Heart left ventricle (tissue), 16 donors: ENCODE results near the gene XG. TPM values are rescaled to one million over a fixed set of nuclear protein-coding genes. Genes with fewer than 3 reads are reported as not detected.

ENCODE experiments used
- ATAC-seq, 4 donors: fragments of 200-7000 bp; cut with Tn5 transposase; one replicate each; pipeline ENCODE4 v1.9.1; 2020 to 2022; ENCODE audit warnings: moderate library complexity in 4 of 4, mild to moderate bottlenecking in 3 of 4, moderate number of reproducible peaks in 1 of 4
- DNase-seq, 5 donors: peaks; one replicate each; pipeline ENCODE4 v3.0.0-alpha.2; 2020
- H3K27ac ChIP-seq, 12 donors: fragments of 200-600 bp; sonication (generic) in 4 of 12; one replicate each; pipeline versions ENCODE4 v1.5.0 to v1.8.0; 2016 to 2022; ENCODE audit warnings: mild to moderate bottlenecking in 2 of 12
- H3K27me3 ChIP-seq, 9 donors: fragments of 200-600 bp; sonication (generic) in 2 of 9; one replicate each; pipeline versions ENCODE4 v1.5.1 to v1.8.0; 2016 to 2022; ENCODE audit warnings: mild to moderate bottlenecking in 3 of 9
- H3K36me3 ChIP-seq, 9 donors: fragments of 200-600 bp; sonication (generic) in 2 of 9; one replicate each; pipeline versions ENCODE4 v1.5.0 to v1.8.0; 2018 to 2022; ENCODE audit warnings: mild to moderate bottlenecking in 2 of 9
- H3K4me1 ChIP-seq, 12 donors: fragments of 200-600 bp; sonication (generic) in 4 of 12; one replicate each; pipeline versions ENCODE4 v1.5.0 to v1.8.0; 2016 to 2022; ENCODE audit warnings: mild to moderate bottlenecking in 3 of 12
- H3K4me3 ChIP-seq, 12 donors: fragments of 200-600 bp; sonication (generic) in 4 of 12; one replicate each; pipeline versions ENCODE4 v1.5.0 to v1.8.0; 2017 to 2022; ENCODE audit warnings: mild to moderate bottlenecking in 9 of 12, moderate library complexity in 4 of 12
- H3K9me3 ChIP-seq, 12 donors: fragments of 200-600 bp; sonication (generic) in 4 of 12; one replicate each; pipeline versions ENCODE4 v1.5.0 to v1.8.0; 2016 to 2022; ENCODE audit warnings: mild to moderate bottlenecking in 1 of 12
- CTCF ChIP-seq, 12 donors: fragments of 200-600 bp; sonication (generic) in 4 of 12; IDR thresholded peaks; one replicate each; pipeline versions ENCODE4 v1.5.0 to v1.8.0; 2018 to 2022; ENCODE audit warnings: antibody characterized with exemption in 12 of 12, mild to moderate bottlenecking in 5 of 12
- POLR2A ChIP-seq, 2 donors: fragments of 450-650 bp; IDR thresholded peaks; one replicate each; pipeline ENCODE4 v1.6.1; 2017; ENCODE audit warnings: antibody characterized with exemption in 2 of 2, mild to moderate bottlenecking in 2 of 2, moderate library complexity in 2 of 2
- WGBS, 4 donors: extraction: QIAGEN DNeasy Blood & Tissue Kit in 2 of 4; methylation state at CpG; one replicate each; pipeline versions ENCODE4 v1.1.5 to v1.1.7; 2013 to 2018; 5-methylcytosine and 5-hydroxymethylcytosine counted together
- intact Hi-C, 10 donors: fragments of 100-400 bp; cut with DNase I; formaldehyde crosslinking; loops; one replicate each; pipeline versions ENCODE4 v1.11.1 to v1.14.2; 2022
- polyA plus RNA-seq, 2 donors: library from polyadenylated mRNA; stranded (reverse); fragments of 200-250 nt; gene quantifications; one replicate each; pipeline ENCODE4 v1.2.3, GENCODE V29; 2013
- total RNA-seq, 9 donors: library from RNA; depleted of rRNA in 2 of 9; stranded (reverse); fragments of >200 nt in 2 of 9; fragmentation: NEBNext Ultra II Directional in 3 of 9; extraction: Animal tissue kit (Norgen Biotek cat#: 25700) in 3 of 9; gene quantifications; one replicate each; pipeline versions ENCODE4 v1.1.0 to v1.2.4, GENCODE V29; 2016 to 2023
- donor health status: ischemic (EF 13 %, LVEDD 7.1; RV severe dilation, severe dysfunction).
- donor health status: healthy with polysubstance abuse.
- donor health status: DM: no; HTN: yes; CAD: no.
- donor health status: DM: no; HTN: no; CAD: no.
- donor health status: ischemic (EF 25% LVEDD 6.9; RV normal size, moderate dysfunction).
- donor health status: ischemic (EF 25% LVEDD 5.7; RV mildly dilated, moderate dysfunction).
- donor health status: healthy.
- donor health status: DM: yes; HTN: yes; CAD: no.
- donor health status: ischemic (EF 35%, LVEDD 5.7; RV mildly dilated, moderate dysfunction).
- donor health status: nonischemic (EF 11% LVEDD 7.7; RV severe dilation, severe dysfunction).
- donor health status: DM: yes; HTN: yes; CAD: no.
- donor health status: PGD.
- donor health status: ischemic (EF 29% LVEDD 5.4; RV normal size, mild dysfunction).
- donor health status: nonischemic (EF 23%, LVEDD 6.1; RV moderate dilation, normal function).

The XG gene
- total and polyA plus RNA-seq, 11 donors = 0.06 to 0.85 (median 0.54) TPM; not detected in 3

DNA sequence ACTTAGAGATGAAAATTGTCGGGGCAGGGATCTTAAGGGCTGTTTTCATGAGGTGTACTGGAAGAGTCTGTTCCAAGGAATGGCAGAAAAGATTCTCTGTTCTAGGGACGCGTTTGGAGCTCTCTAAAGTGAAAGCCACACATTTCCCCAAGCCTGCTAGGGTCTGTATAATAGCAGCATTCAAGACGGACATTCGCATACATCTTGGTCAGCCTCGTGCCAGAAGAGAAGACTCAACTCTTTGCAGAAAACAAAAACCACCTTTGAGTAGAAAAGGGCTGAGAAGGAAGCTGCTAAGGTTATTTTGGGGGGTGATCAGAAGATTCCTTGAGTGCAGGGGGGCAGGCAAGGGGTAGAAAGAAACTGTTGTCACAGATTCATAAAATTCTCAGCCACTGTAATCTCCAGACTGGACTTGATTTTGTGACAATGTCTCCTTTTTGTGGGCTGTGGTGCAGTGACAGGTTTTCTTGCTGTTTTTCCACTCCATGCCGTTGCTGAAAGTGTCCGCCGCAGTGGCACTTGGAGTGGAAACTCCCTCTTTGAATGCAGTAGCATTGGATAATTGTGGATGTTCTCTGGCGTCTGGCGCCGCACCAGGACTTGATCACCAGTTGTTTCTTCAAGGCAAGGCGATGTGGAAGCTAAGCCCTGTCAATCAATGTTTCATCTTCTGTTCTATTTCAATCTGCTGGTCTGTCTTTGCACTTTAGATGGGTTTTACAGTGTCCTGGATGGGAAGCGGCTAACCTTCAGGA is 79.8 kb downstream of the XG start:
- Histone ChIP-seq H3K9me3 (no peaks in the 10 kb centered on the region), H3K27me3 (peaks cover 0 to 35% (median 0%) of the 10 kb centered on the region in 9 donors), H3K4me3 (no peak overlapping the region), H3K4me1 (peaks cover 0 to 16% (median 0%) of the 10 kb centered on the region in 12 donors), H3K36me3 (no peaks in the 10 kb centered on the region), H3K27ac (no peak overlapping the region)
- DNase-seq (no peak), ATAC-seq (no peak)
- 85 to 94% (median 90%) methylated on average over 14 of the region's 14 CpGs for WGBS, 4 donors
- TF ChIP-seq CTCF (IDR thresholded peaks at IDR 0.05) (no peak), POLR2A (IDR thresholded peaks at IDR 0.05) (no peak)
- intact Hi-C loops = no loop called here

GRCh38 chrX:2837961-2838360 is 86.1 kb downstream of the XG start:
- 91 to 96% (median 94%) methylated on average over 2 of the region's 2 CpGs for WGBS, 4 donors
- peaks cover 0 to 16% (median 0%) of the 10 kb centered on the region in 12 donors for H3K9me3 ChIP-seq
- H3K4me3 ChIP-seq = no peak overlapping the region
- no peaks in the 10 kb centered on the region for H3K4me1 ChIP-seq
- no peak for TF ChIP-seq CTCF (IDR thresholded peaks at IDR 0.05)
- no peak for TF ChIP-seq POLR2A (IDR thresholded peaks at IDR 0.05)
- no peaks in the 10 kb centered on the region for H3K27me3 ChIP-seq
- H3K27ac ChIP-seq = no peak overlapping the region
- H3K36me3 ChIP-seq = no peaks in the 10 kb centered on the region
- ATAC-seq = no peak
- no peak for DNase-seq
- intact Hi-C loops = no loop called here

GRCh38 chrX:2840961-2841360 is 89.1 kb downstream of the XG start:
- 77 to 92% (median 86%) methylated on average over 1 of the region's 1 CpG for WGBS, 4 donors
- H3K9me3 ChIP-seq = peaks cover 0 to 16% (median 0%) of the 10 kb centered on the region in 12 donors
- TF ChIP-seq POLR2A (IDR thresholded peaks at IDR 0.05) = no peak
- TF ChIP-seq CTCF (IDR thresholded peaks at IDR 0.05) = no peak

GRCh38 chrX:2841537-2841936 is 89.7 kb downstream of the XG start:
- TF ChIP-seq CTCF (IDR thresholded peaks at IDR 0.05) (no peak), POLR2A (IDR thresholded peaks at IDR 0.05) (no peak)
- Histone ChIP-seq H3K27me3 (no peaks in the 10 kb centered on the region), H3K27ac (no peak overlapping the region), H3K4me1 (no peaks in the 10 kb centered on the region), H3K9me3 (peaks cover 0 to 16% (median 0%) of the 10 kb centered on the region in 12 donors), H3K4me3 (no peak overlapping the region), H3K36me3 (no peaks in the 10 kb centered on the region)
- DNase-seq (no peak), ATAC-seq (no peak)
- WGBS, 4 donors = 42 to 60% (median 56%) methylated on average over 8 to 9 of the region's 9 CpGs
- intact Hi-C loops = no loop called here

More at GRCh38 chrX:2840961-2841360, 89.1 kb downstream of the XG start:
- Histone ChIP-seq H3K4me1 (no peaks in the 10 kb centered on the region), H3K4me3 (no peak overlapping the region), H3K27ac (no peak overlapping the region), H3K36me3 (no peaks in the 10 kb centered on the region), H3K27me3 (no peaks in the 10 kb centered on the region)
- intact Hi-C loops = no loop called here
- no peak for DNase-seq
- no peak for ATAC-seq
